RPMI7951 (cell line): Measurements from ENCODE around the gene NKD2. TPM values are rescaled to one million over a fixed set of nuclear protein-coding genes. Genes with fewer than 3 reads are reported as not detected.

ENCODE experiments used
- DNase-seq: peaks from one replicate; pipeline ENCODE4 v3.0.0-alpha.2; 2012; ENCODE audit warnings: low read depth
- total RNA-seq: library from RNA; depleted of rRNA; stranded (reverse); fragments of >200 nt; shearing (Covaris generic); gene quantifications from 2 replicates; pipeline ENCODE4 v1.2.3, GENCODE V29; 2014; rRNA removed

The NKD2 gene
- total RNA-seq, 1 experiment from 2014 or later, result 24.6 TPM

DNA sequence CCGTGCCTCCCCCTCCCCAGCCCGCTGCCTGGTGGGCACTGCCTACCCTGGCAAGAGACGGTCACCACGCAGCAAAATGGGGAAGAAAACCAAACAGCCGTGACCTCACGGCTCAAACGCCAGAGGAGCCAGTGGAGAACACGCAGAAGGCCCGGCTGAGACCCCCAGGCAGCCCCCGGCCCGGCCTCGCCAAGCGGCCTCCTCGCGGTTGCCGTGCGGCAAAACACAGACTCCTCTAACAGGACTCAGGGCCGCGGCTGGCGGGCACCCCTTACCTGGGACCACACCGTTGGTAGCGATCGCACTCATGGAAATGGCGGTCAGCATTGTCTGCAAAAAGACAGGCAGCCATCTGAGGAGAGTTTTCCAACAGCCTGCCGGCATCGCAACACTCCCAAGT is 79.4 kb downstream of the NKD2 start:
- no peak for DNase-seq

Other genes with a start within 250 kb of the NKD2 start
- not detected in 2 replicates for gene ZDHHC11B, start 224.1 kb upstream of the NKD2 start, total RNA-seq
- 0.12 and 0.29 TPM in 2 replicates for gene ZDHHC11, start 157.8 kb upstream of the NKD2 start, total RNA-seq
- 24.0 and 27.9 TPM in 2 replicates for gene BRD9, start 116.0 kb upstream of the NKD2 start, total RNA-seq
- gene TRIP13, start 115.9 kb upstream of the NKD2 start, total RNA-seq, result 65.0 and 80.4 TPM in 2 replicates
- 0.98 and 1.4 TPM in 2 replicates for gene SLC12A7, start 103.3 kb downstream of the NKD2 start, total RNA-seq
- gene SLC6A19, start 192.8 kb downstream of the NKD2 start, total RNA-seq, result not detected in 2 replicates
- not detected in 2 replicates for gene SLC6A18, start 216.6 kb downstream of the NKD2 start, total RNA-seq